ENCODE results near the gene MKNK2. TPM values are rescaled to one million over a fixed set of nuclear protein-coding genes. Genes with fewer than 3 reads are reported as not detected.

MKNK2 gene
- total RNA-seq, 4 donors from 2014 or later: 113 to 267 (median 193) TPM

- H3K27me3 ChIP-seq: no peaks in the 10 kb centered on the region
- H3K4me1 ChIP-seq: peaks cover 62 to 80% (median 77%) of the 10 kb centered on the region in 4 donors
- intact Hi-C loops (cut with DNase I): no loop called here
- peaks cover 0 to 4% (median 2%) of the 10 kb centered on the region in 4 donors for H3K9me3 ChIP-seq
- peak overlapping the region; percentile 99 to 100 (median 100) for H3K27ac ChIP-seq (replicated peaks in 1 of 4)
- WGBS: 98% methylated on average over 8 of the region's 28 CpGs
- TF ChIP-seq POLR2A (IDR thresholded peaks at IDR 0.05; ENCODE audit: low read depth) (no peak), EP300 (IDR thresholded peaks at IDR 0.05) (no peak)
- no peak for DNase-seq (ENCODE audit: extremely low spot score)
- peak overlapping the region in 3 of 4 donors; percentile 41 to 50 (median 44) for H3K4me3 ChIP-seq
- H3K36me3 ChIP-seq: peaks cover 45 to 77% (median 72%) of the 10 kb centered on the region in 4 donors
Observed at GRCh38 chr19:2040647-2041432, 10.2 kb downstream of the MKNK2 start.

- Histone ChIP-seq H3K4me3 (no peak overlapping the region), H3K36me3 (peaks cover 38 to 69% (median 65%) of the 10 kb centered on the region in 4 donors), H3K4me1 (peaks cover 55 to 75% (median 71%) of the 10 kb centered on the region in 4 donors), H3K27ac (replicated peaks in 1 of 4) (peak overlapping the region; percentile 99 to 100 (median 100)), H3K27me3 (no peaks in the 10 kb centered on the region), H3K9me3 (peaks cover 0 to 11% (median 8%) of the 10 kb centered on the region in 4 donors)
- no peak for DNase-seq (ENCODE audit: extremely low spot score)
- intact Hi-C loops (cut with DNase I): no loop called here
- TF ChIP-seq CTCF (IDR thresholded peaks at IDR 0.05) (no peak), EP300 (IDR thresholded peaks at IDR 0.05) (no peak), POLR2AphosphoS5 (IDR thresholded peaks at IDR 0.05) (no peak), POLR2A (IDR thresholded peaks at IDR 0.05; ENCODE audit: low read depth) (no peak)
- WGBS: 62% methylated on average over 2 of the region's 20 CpGs
Observed at GRCh38 chr19:2039959-2040646, 10.9 kb downstream of the MKNK2 start.

GRCh38 chr19:2039089-2039958 lies 11.7 kb downstream of the MKNK2 start:
- TF ChIP-seq POLR2A (IDR thresholded peaks at IDR 0.05; ENCODE audit: low read depth): no peak
- no peak for TF ChIP-seq POLR2AphosphoS5 (IDR thresholded peaks at IDR 0.05)
- no peak for TF ChIP-seq CTCF (IDR thresholded peaks at IDR 0.05)
- no peak for TF ChIP-seq EP300 (IDR thresholded peaks at IDR 0.05)
- DNase-seq (ENCODE audit: extremely low spot score): no peak
- H3K27ac ChIP-seq (replicated peaks in 1 of 4): peak overlapping the region; percentile 99 to 100 (median 100)
- H3K4me1 ChIP-seq: peaks cover 47 to 75% (median 70%) of the 10 kb centered on the region in 4 donors
- intact Hi-C loops (cut with DNase I): no loop called here
- 87% methylated on average over 24 of the region's 30 CpGs for WGBS
- H3K4me3 ChIP-seq: no peak overlapping the region
- peaks cover 37 to 61% (median 57%) of the 10 kb centered on the region in 4 donors for H3K36me3 ChIP-seq
- peaks cover 0 to 12% (median 8%) of the 10 kb centered on the region in 4 donors for H3K9me3 ChIP-seq
- H3K27me3 ChIP-seq: no peaks in the 10 kb centered on the region

GRCh38 chr19:2038284-2039088 lies 12.6 kb downstream of the MKNK2 start:
- Histone ChIP-seq H3K4me3 (no peak overlapping the region), H3K4me1 (peaks cover 42 to 75% (median 69%) of the 10 kb centered on the region in 4 donors), H3K27me3 (no peaks in the 10 kb centered on the region), H3K36me3 (peaks cover 36 to 55% (median 52%) of the 10 kb centered on the region in 4 donors), H3K9me3 (peaks cover 0 to 12% (median 8%) of the 10 kb centered on the region in 4 donors), H3K27ac (replicated peaks in 1 of 4) (peak overlapping the region; percentile 35 to 100 (median 100))
- intact Hi-C loops (cut with DNase I): no loop called here
- 84% methylated on average over 37 of the region's 44 CpGs for WGBS
- DNase-seq (ENCODE audit: extremely low spot score): no peak
- no peak for TF ChIP-seq CTCF (IDR thresholded peaks at IDR 0.05)
- no peak for TF ChIP-seq EP300 (IDR thresholded peaks at IDR 0.05)
- no peak for TF ChIP-seq POLR2AphosphoS5 (IDR thresholded peaks at IDR 0.05)
- no peak for TF ChIP-seq POLR2A (IDR thresholded peaks at IDR 0.05; ENCODE audit: low read depth)
